Mesenchymal stem cell (in vitro differentiated cells and primary cell): ENCODE measurements around the gene BEND5.

Experiments used
- DNase-seq: peaks from one replicate; pipeline ENCODE4 v3.0.0-alpha.2; 2013
- H2AFZ ChIP-seq: one replicate; pipeline ENCODE4 v1.6.1; 2013; ENCODE audit warnings: low read depth, mild to moderate bottlenecking, control low read depth, inconsistent platforms, low read length, moderate library complexity
- H2AK5ac ChIP-seq: 2 replicates; pipeline ENCODE4 v1.6.1; 2013; ENCODE audit warnings: low read length, moderate library complexity, mild to moderate bottlenecking, inconsistent platforms; ENCODE audit not compliant: severe bottlenecking
- H2BK120ac ChIP-seq: one replicate; pipeline ENCODE4 v1.6.1; 2013; ENCODE audit warnings: low read depth, mild to moderate bottlenecking, inconsistent platforms, low read length, moderate library complexity
- H2BK12ac ChIP-seq, 2 experiments: one replicate each; pipeline ENCODE4 v1.6.1; 2013; ENCODE audit warnings: inconsistent platforms in 2 of 2, low read length in 2 of 2, mild to moderate bottlenecking in 2 of 2, moderate library complexity in 2 of 2, control low read depth in 1 of 2
- H2BK15ac ChIP-seq: one replicate; pipeline ENCODE4 v1.6.1; 2013; ENCODE audit warnings: mild to moderate bottlenecking, low read depth, inconsistent platforms; ENCODE audit not compliant: poor library complexity, severe bottlenecking
- H2BK5ac ChIP-seq: 2 replicates; pipeline ENCODE4 v1.6.1; 2013; ENCODE audit warnings: low read depth, mild to moderate bottlenecking, low read length, control low read depth, inconsistent platforms; ENCODE audit not compliant: poor library complexity, severe bottlenecking
- H3K14ac ChIP-seq, 2 experiments: one replicate each; pipeline ENCODE4 v1.6.1; 2013; ENCODE audit warnings: inconsistent platforms in 2 of 2, low read length in 2 of 2, control low read depth in 1 of 2, mild to moderate bottlenecking in 1 of 2, moderate library complexity in 1 of 2
- H3K18ac ChIP-seq, 2 experiments: one replicate each; pipeline ENCODE4 v1.6.1; 2013; ENCODE audit warnings: inconsistent platforms in 2 of 2, low read length in 2 of 2, control low read depth in 1 of 2, low read depth in 1 of 2, mild to moderate bottlenecking in 1 of 2
- H3K23ac ChIP-seq, 2 experiments: one replicate each; pipeline ENCODE4 v1.6.1; 2013; ENCODE audit warnings: inconsistent platforms in 2 of 2, low read length in 2 of 2, mild to moderate bottlenecking in 2 of 2, moderate library complexity in 2 of 2, control low read depth in 1 of 2
- H3K27ac ChIP-seq: 2 replicates; pipeline ENCODE4 v1.5.1; 2013; ENCODE audit warnings: mild to moderate bottlenecking, moderate library complexity, low read length, control low read depth, inconsistent platforms; ENCODE audit not compliant: poor library complexity, severe bottlenecking
- H3K27me3 ChIP-seq, 2 experiments: 2 replicates each; pipeline versions ENCODE4 v1.6.1 to v1.7.0; 2013; ENCODE audit warnings: low read length in 2 of 2, mild to moderate bottlenecking in 2 of 2, moderate library complexity in 2 of 2, control low read depth in 1 of 2, inconsistent platforms in 1 of 2; ENCODE audit not compliant: control insufficient read depth in 1 of 2, insufficient read depth in 1 of 2
- H3K36me3 ChIP-seq, 2 experiments: 2 replicates each; pipeline versions ENCODE4 v1.6.1 to v1.7.0; 2013; ENCODE audit warnings: low read length in 2 of 2, control low read depth in 1 of 2, inconsistent platforms in 1 of 2, low read depth in 1 of 2, mild to moderate bottlenecking in 1 of 2; ENCODE audit not compliant: insufficient read depth in 2 of 2, control insufficient read depth in 1 of 2
- H3K4ac ChIP-seq, 2 experiments: one replicate each; pipeline ENCODE4 v1.6.1; 2013; ENCODE audit warnings: inconsistent platforms in 2 of 2, low read length in 2 of 2, mild to moderate bottlenecking in 2 of 2, moderate library complexity in 2 of 2, control low read depth in 1 of 2, low read depth in 1 of 2
- H3K4me1 ChIP-seq: 2 replicates; pipeline ENCODE4 v1.6.1; 2013; ENCODE audit warnings: low read depth, low read length, control low read depth; ENCODE audit not compliant: control insufficient read depth, insufficient read depth
- H3K4me2 ChIP-seq: 2 replicates; pipeline ENCODE4 v1.6.1; 2013; ENCODE audit warnings: low read length, mild to moderate bottlenecking, inconsistent platforms; ENCODE audit not compliant: poor library complexity, severe bottlenecking
- H3K4me3 ChIP-seq, 2 experiments: 2 replicates each; pipeline versions ENCODE4 v1.5.1 to v1.7.0; 2013; ENCODE audit warnings: low read length in 2 of 2, mild to moderate bottlenecking in 2 of 2, control low read depth in 1 of 2, low read depth in 1 of 2; ENCODE audit not compliant: insufficient read depth in 1 of 2
- H3K79me1 ChIP-seq: replicated peaks from 2 replicates; pipeline ENCODE4 v1.6.1; 2013; ENCODE audit warnings: mild to moderate bottlenecking, control low read depth, low read length, inconsistent platforms; ENCODE audit not compliant: poor library complexity, severe bottlenecking
- H3K9ac ChIP-seq: 2 replicates; pipeline ENCODE4 v1.7.0; 2013; ENCODE audit warnings: mild to moderate bottlenecking, low read length, moderate library complexity
- H3K9me3 ChIP-seq: 2 replicates; pipeline ENCODE4 v1.7.0; 2013; ENCODE audit warnings: mild to moderate bottlenecking, low read length; ENCODE audit not compliant: control insufficient read depth
- H4K8ac ChIP-seq: one replicate; pipeline ENCODE4 v1.6.1; 2013; ENCODE audit warnings: inconsistent platforms, mild to moderate bottlenecking, low read length, moderate library complexity
- H4K91ac ChIP-seq: one replicate; pipeline ENCODE4 v1.6.1; 2013; ENCODE audit warnings: mild to moderate bottlenecking, low read length, inconsistent platforms
- WGBS: methylation state at CpG from one replicate; pipeline ENCODE4 v1.1.7; 2013; ENCODE audit warnings: mixed read lengths; 5-methylcytosine and 5-hydroxymethylcytosine counted together

The BEND5 gene

GRCh38 chr1:48810740-48811139, 34.0 kb upstream of the BEND5 start:
- Histone ChIP-seq H2AK5ac (no peak overlapping the region), H3K4me1 (no peaks in the 10 kb centered on the region), H3K79me1 (no peaks in the 10 kb centered on the region), H2BK5ac (no peak overlapping the region), H2BK120ac (no peak overlapping the region), H4K91ac (no peak overlapping the region), H3K23ac (no peak overlapping the region), H3K18ac (no peak overlapping the region), H3K27ac (no peak overlapping the region), H2BK12ac (no peak overlapping the region), H3K36me3 (no peaks in the 10 kb centered on the region), H3K14ac (no peak overlapping the region), H3K4me3 (no peak overlapping the region), H3K4ac (no peak overlapping the region), H3K9ac (no peak overlapping the region), H3K9me3 (no peaks in the 10 kb centered on the region), H4K8ac (no peak overlapping the region), H2BK15ac (no peak overlapping the region), H3K27me3 (peaks cover 0 to 5% of the 10 kb centered on the region in 2 experiments), H3K4me2 (no peak overlapping the region), H2AFZ (no peak overlapping the region)
- 43% methylated on average over 4 of the region's 4 CpGs for WGBS
- DNase-seq = no peak

GRCh38 chr1:48808496-48808895, 31.8 kb upstream of the BEND5 start:
- no peak overlapping the region for H2BK120ac ChIP-seq
- H3K4me3 ChIP-seq = no peak overlapping the region
- H3K4me1 ChIP-seq = no peaks in the 10 kb centered on the region
- no peaks in the 10 kb centered on the region for H3K79me1 ChIP-seq
- H3K36me3 ChIP-seq = no peaks in the 10 kb centered on the region
- no peak overlapping the region for H4K8ac ChIP-seq
- no peak overlapping the region for H3K9ac ChIP-seq
- H2BK5ac ChIP-seq = no peak overlapping the region
- H3K9me3 ChIP-seq = no peaks in the 10 kb centered on the region
- no peak overlapping the region for H3K4me2 ChIP-seq
- H3K23ac ChIP-seq = no peak overlapping the region
- WGBS = 63% methylated on average over 3 of the region's 3 CpGs
- H3K27me3 ChIP-seq = peaks cover 0 to 16% of the 10 kb centered on the region in 2 experiments
- DNase-seq = no peak
- H2BK12ac ChIP-seq = no peak overlapping the region
- no peak overlapping the region for H3K27ac ChIP-seq
- H4K91ac ChIP-seq = no peak overlapping the region
- no peak overlapping the region for H2AFZ ChIP-seq
- no peak overlapping the region for H2AK5ac ChIP-seq
- no peak overlapping the region for H3K14ac ChIP-seq
- H3K4ac ChIP-seq = no peak overlapping the region
- no peak overlapping the region for H3K18ac ChIP-seq
- H2BK15ac ChIP-seq = no peak overlapping the region

GRCh38 chr1:48807554-48808260, 31.0 kb upstream of the BEND5 start:
- no peaks in the 10 kb centered on the region for H3K36me3 ChIP-seq
- H2BK15ac ChIP-seq = no peak overlapping the region
- H4K8ac ChIP-seq = no peak overlapping the region
- H3K4me2 ChIP-seq = no peak overlapping the region
- no peak for DNase-seq
- H2BK120ac ChIP-seq = no peak overlapping the region
- H2BK12ac ChIP-seq = no peak overlapping the region
- H4K91ac ChIP-seq = no peak overlapping the region
- H2AK5ac ChIP-seq = no peak overlapping the region
- H3K14ac ChIP-seq = no peak overlapping the region
- H2BK5ac ChIP-seq = no peak overlapping the region
- H2AFZ ChIP-seq = no peak overlapping the region
- H3K4ac ChIP-seq = no peak overlapping the region
- H3K23ac ChIP-seq = no peak overlapping the region
- no peaks in the 10 kb centered on the region for H3K4me1 ChIP-seq
- no peak overlapping the region for H3K9ac ChIP-seq
- no peaks in the 10 kb centered on the region for H3K9me3 ChIP-seq
- WGBS = 72% methylated on average over 3 of the region's 4 CpGs
- H3K4me3 ChIP-seq = no peak overlapping the region
- H3K18ac ChIP-seq = no peak overlapping the region
- H3K27ac ChIP-seq = no peak overlapping the region
- H3K79me1 ChIP-seq = no peaks in the 10 kb centered on the region
- peaks cover 0 to 16% of the 10 kb centered on the region in 2 experiments for H3K27me3 ChIP-seq

GRCh38 chr1:48803474-48803873, 26.8 kb upstream of the BEND5 start:
- H2BK12ac ChIP-seq = no peak overlapping the region
- no peaks in the 10 kb centered on the region for H3K79me1 ChIP-seq
- H3K27ac ChIP-seq = no peak overlapping the region
- H3K4me1 ChIP-seq = no peaks in the 10 kb centered on the region
- H4K91ac ChIP-seq = no peak overlapping the region
- peaks cover 7 to 27% of the 10 kb centered on the region in 2 experiments for H3K27me3 ChIP-seq
- no peak overlapping the region for H2BK5ac ChIP-seq
- no peak overlapping the region for H2AFZ ChIP-seq
- no peak overlapping the region for H2BK120ac ChIP-seq
- no peak for DNase-seq
- H3K4me3 ChIP-seq = no peak overlapping the region
- H3K23ac ChIP-seq = no peak overlapping the region
- no peak overlapping the region for H3K9ac ChIP-seq
- H4K8ac ChIP-seq = no peak overlapping the region
- H3K18ac ChIP-seq = no peak overlapping the region
- H2BK15ac ChIP-seq = no peak overlapping the region
- no peaks in the 10 kb centered on the region for H3K9me3 ChIP-seq
- no peaks in the 10 kb centered on the region for H3K36me3 ChIP-seq
- H2AK5ac ChIP-seq = no peak overlapping the region
- H3K4me2 ChIP-seq = no peak overlapping the region
- no peak overlapping the region for H3K4ac ChIP-seq
- no peak overlapping the region for H3K14ac ChIP-seq
